A673 (cell line): ENCODE measurements around the gene CNGA3.

Source experiments
- EZH2 ChIP-seq: fragments of 200-600 bp; sonication (generic); IDR thresholded peaks from 2 replicates; pipeline ENCODE4 v1.6.1; 2017; ENCODE audit warnings: borderline replicate concordance, low read depth, mild to moderate bottlenecking, mixed read lengths, antibody characterized with exemption, low read length; ENCODE audit not compliant: poor library complexity, severe bottlenecking
- TF ChIP-seq, protein P1 (sequence below): fragments of 300-800, 200-600 bp; sonication (generic); conservative IDR thresholded peaks from 2 replicates; pipeline ENCODE4 v1.5.1; 2017; ENCODE audit warnings: low read depth, mild to moderate bottlenecking, antibody characterized with exemption, low read length, moderate library complexity, mixed read lengths

DNA sequence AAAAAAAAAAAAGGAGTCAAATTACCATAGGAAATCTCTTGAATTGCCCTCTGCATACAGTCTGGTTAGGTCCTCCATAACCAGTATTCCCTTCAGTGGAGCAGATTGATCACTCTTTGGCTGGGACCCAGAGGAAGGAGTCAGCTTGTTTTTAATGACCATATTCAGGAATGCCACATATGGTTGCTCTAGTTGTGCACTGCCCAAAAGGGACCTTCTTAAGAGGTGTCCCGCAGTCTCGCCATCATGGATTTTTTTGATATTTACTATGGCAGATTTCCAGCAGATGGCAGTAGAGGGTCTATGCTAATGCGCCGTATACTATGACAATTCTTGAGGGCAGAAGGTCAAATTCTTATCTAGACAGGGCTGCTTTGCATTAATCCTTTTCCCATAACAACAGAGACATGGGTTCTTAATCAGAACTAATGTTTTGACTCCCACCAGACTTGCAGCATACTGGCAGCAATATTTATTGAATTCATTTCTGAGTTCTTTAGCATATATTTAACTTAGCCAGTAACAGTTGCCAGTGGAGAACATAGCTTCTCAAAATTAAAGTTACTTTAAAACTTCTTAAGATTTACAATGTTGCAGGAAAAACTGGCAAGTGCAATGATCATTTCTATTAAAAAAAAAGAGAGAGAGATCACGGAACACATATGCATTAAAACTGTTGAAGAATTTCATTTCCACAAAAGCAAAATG, 66.6 kb downstream of the CNGA3 start:
- TF ChIP-seq, protein P1, sequence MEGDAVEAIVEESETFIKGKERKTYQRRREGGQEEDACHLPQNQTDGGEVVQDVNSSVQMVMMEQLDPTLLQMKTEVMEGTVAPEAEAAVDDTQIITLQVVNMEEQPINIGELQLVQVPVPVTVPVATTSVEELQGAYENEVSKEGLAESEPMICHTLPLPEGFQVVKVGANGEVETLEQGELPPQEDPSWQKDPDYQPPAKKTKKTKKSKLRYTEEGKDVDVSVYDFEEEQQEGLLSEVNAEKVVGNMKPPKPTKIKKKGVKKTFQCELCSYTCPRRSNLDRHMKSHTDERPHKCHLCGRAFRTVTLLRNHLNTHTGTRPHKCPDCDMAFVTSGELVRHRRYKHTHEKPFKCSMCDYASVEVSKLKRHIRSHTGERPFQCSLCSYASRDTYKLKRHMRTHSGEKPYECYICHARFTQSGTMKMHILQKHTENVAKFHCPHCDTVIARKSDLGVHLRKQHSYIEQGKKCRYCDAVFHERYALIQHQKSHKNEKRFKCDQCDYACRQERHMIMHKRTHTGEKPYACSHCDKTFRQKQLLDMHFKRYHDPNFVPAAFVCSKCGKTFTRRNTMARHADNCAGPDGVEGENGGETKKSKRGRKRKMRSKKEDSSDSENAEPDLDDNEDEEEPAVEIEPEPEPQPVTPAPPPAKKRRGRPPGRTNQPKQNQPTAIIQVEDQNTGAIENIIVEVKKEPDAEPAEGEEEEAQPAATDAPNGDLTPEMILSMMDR = peak; percentile 76
- no peak for TF ChIP-seq EZH2
